OCI-LY7 (cell line): ENCODE data around the gene PEX7. TPM values are rescaled to one million over a fixed set of nuclear protein-coding genes. Genes with fewer than 3 reads are reported as not detected.

Experiments
- BruUV-seq: library from RNA; stranded (reverse); fragments of 400-500 nt; replicated peaks from 2 replicates; lab custom pipeline; 2021; lab: Mats Ljungman, UMichigan
- CTCF ChIA-PET: fragments of 300-600 bp; sonication (Branson Sonifier 250); formaldehyde crosslinking; loops from one replicate; lab custom pipeline; 2022; ENCODE audit warnings: antibody characterized with exemption; ENCODE audit not compliant: unreplicated experiment; lab: Charles Lee
- POLR2A ChIA-PET: fragments of 300-600 bp; sonication (Branson Sonifier 250); formaldehyde crosslinking; loops from one replicate; lab custom pipeline; 2022; ENCODE audit warnings: antibody characterized with exemption; lab: Charles Lee
- DNase-seq: peaks from one replicate; pipeline ENCODE4 v3.0.0-alpha.2; 2015; ENCODE audit warnings: low spot score
- H2AFZ ChIP-seq: fragments of 200-600 bp; sonication (generic), shearing (Covaris generic); 2 replicates; pipeline ENCODE4 v1.6.1; 2014; ENCODE audit warnings: mild to moderate bottlenecking, antibody characterized with exemption, low read length, moderate library complexity
- H3K27ac ChIP-seq: fragments of 200-600 bp; sonication (generic); 2 replicates; pipeline ENCODE4 v1.5.1; 2014; ENCODE audit warnings: mixed run types, low read depth, mild to moderate bottlenecking, moderate library complexity, low read length, inconsistent platforms; ENCODE audit not compliant: poor library complexity, severe bottlenecking
- H3K36me3 ChIP-seq: fragments of 200-600 bp; sonication (generic); 2 replicates; pipeline ENCODE4 v1.6.1; 2014; ENCODE audit warnings: mild to moderate bottlenecking, antibody characterized with exemption, low read length, moderate library complexity, mixed read lengths; ENCODE audit not compliant: insufficient read depth
- H3K4me1 ChIP-seq: fragments of 200-600 bp; sonication (generic); 2 replicates; pipeline ENCODE4 v1.5.1; 2014; ENCODE audit warnings: mild to moderate bottlenecking, low read length; ENCODE audit not compliant: insufficient read depth, poor library complexity, severe bottlenecking
- H3K4me2 ChIP-seq: fragments of 200-600 bp; sonication (generic); 2 replicates; pipeline ENCODE4 v1.6.1; 2014; ENCODE audit warnings: mild to moderate bottlenecking, low read length
- H3K4me3 ChIP-seq: fragments of 200-600 bp; sonication (generic); 2 replicates; pipeline ENCODE4 v1.5.1; 2014; ENCODE audit warnings: mild to moderate bottlenecking, low read depth, low read length; ENCODE audit not compliant: poor library complexity, severe bottlenecking
- H3K79me2 ChIP-seq: fragments of 200-600 bp; sonication (generic); 2 replicates; pipeline ENCODE4 v1.6.1; 2016; ENCODE audit warnings: low read depth, mild to moderate bottlenecking, low read length, moderate library complexity, mixed read lengths; ENCODE audit not compliant: insufficient read depth
- H3K9me2 ChIP-seq: fragments of 200-600 bp; sonication (generic); 2 replicates; pipeline ENCODE4 v1.6.1; 2016; ENCODE audit warnings: mild to moderate bottlenecking, low read length, mixed read lengths; ENCODE audit not compliant: insufficient read depth
- H3K9me3 ChIP-seq: fragments of 200-600 bp; sonication (generic); 2 replicates; pipeline ENCODE4 v1.6.1; 2014; ENCODE audit warnings: mild to moderate bottlenecking, mixed run types, low read length, mixed read lengths
- H4K20me1 ChIP-seq: fragments of 200-600 bp; sonication (generic); 2 replicates; pipeline ENCODE4 v1.6.1; 2014; ENCODE audit warnings: mild to moderate bottlenecking, antibody characterized with exemption, low read length, moderate library complexity, mixed read lengths; ENCODE audit not compliant: insufficient read depth
- CTCF ChIP-seq: fragments of 200-600 bp; sonication (generic); conservative IDR thresholded peaks from 2 replicates; pipeline ENCODE4 v1.5.1; 2014; ENCODE audit warnings: mild to moderate bottlenecking, antibody characterized with exemption, low read length, moderate library complexity, mixed read lengths
- EZH2phosphoT487 ChIP-seq: fragments of 200-600 bp; sonication (generic); IDR thresholded peaks from 2 replicates; pipeline ENCODE4 v1.6.1; 2018; ENCODE audit warnings: low read depth, borderline replicate concordance, mild to moderate bottlenecking, mixed run types, antibody characterized with exemption, low read length, moderate library complexity, mixed read lengths
- intact Hi-C: fragments of 100-400 bp; cut with micrococcal nuclease; formaldehyde crosslinking; loops from one replicate; pipeline ENCODE4 v1.10.0; 2022; ENCODE audit not compliant: unreplicated experiment
- total RNA-seq, 2 experiments: library from RNA; depleted of rRNA in 1 of 2; stranded (reverse); fragments of >200 nt in 1 of 2; shearing (Covaris generic) in 1 of 2; gene quantifications; 2 replicates each; pipeline ENCODE4 v1.2.3, GENCODE V29; 2014 to 2022

PEX7 gene
- total RNA-seq, 2 experiments from 2014 or later = 5.8 to 8.4 TPM

- Histone ChIP-seq H3K9me3 (no peaks in the 10 kb centered on the region), H3K27ac (no peak overlapping the region), H3K4me2 (no peak overlapping the region), H3K79me2 (no peaks in the 10 kb centered on the region), H3K9me2 (no peaks in the 10 kb centered on the region), H3K4me3 (no peak overlapping the region), H3K4me1 (no peaks in the 10 kb centered on the region), H2AFZ (no peak overlapping the region), H3K36me3 (no peaks in the 10 kb centered on the region), H4K20me1 (no peaks in the 10 kb centered on the region)
- DNase-seq = no peak
- POLR2A ChIA-PET = interaction anchor here (0.8 kb wide), 1 partner anchor 38 kb away, joined by 7 read pairs; no protein-coding TSS in a partner anchor
- TF ChIP-seq CTCF (no peak), EZH2phosphoT487 (no peak)
- CTCF ChIA-PET = no interaction called here
- no TSS peak for BruUV-seq
- intact Hi-C loops = no loop called here
Measured at GRCh38 chr6:136840276-136841001, 18.0 kb downstream of the PEX7 start.

GRCh38 chr6:136843210-136843609 lies 20.8 kb downstream of the PEX7 start:
- H4K20me1 ChIP-seq = no peaks in the 10 kb centered on the region
- POLR2A ChIA-PET = interaction anchor here (1.0 to 1.7 kb wide), 4 partner anchors 15 to 46 kb away, joined by 3 to 5 read pairs (median 4); no protein-coding TSS in a partner anchor
- CTCF ChIA-PET = no interaction called here

More at GRCh38 chr6:136843210-136843609, 20.8 kb downstream of the PEX7 start:
- H3K79me2 ChIP-seq = no peaks in the 10 kb centered on the region
- no peaks in the 10 kb centered on the region for H3K9me2 ChIP-seq
- H3K36me3 ChIP-seq = no peaks in the 10 kb centered on the region
- BruUV-seq = no TSS peak
- H2AFZ ChIP-seq = no peak overlapping the region
- no peak overlapping the region for H3K4me2 ChIP-seq
- H3K4me1 ChIP-seq = no peaks in the 10 kb centered on the region
- intact Hi-C loops = no loop called here
- H3K9me3 ChIP-seq = no peaks in the 10 kb centered on the region
- no peak for DNase-seq
- TF ChIP-seq CTCF (no peak), EZH2phosphoT487 (no peak)
- H3K27ac ChIP-seq = no peak overlapping the region
- H3K4me3 ChIP-seq = no peak overlapping the region
